GM18870 (cell line): ENCODE results near the gene RBM22.

Experiments
- ATAC-seq: cut with Tn5 transposase; IDR thresholded peaks from one replicate; pipeline ENCODE4 v1.9.1; 2021; ENCODE audit warnings: moderate library complexity; ENCODE audit not compliant: unreplicated experiment

Gene RBM22

GRCh38 chr5:150672884-150673275 is 28.0 kb downstream of the RBM22 start:
- ATAC-seq: no peak

GRCh38 chr5:150672237-150672883 is 28.5 kb downstream of the RBM22 start:
- no peak for ATAC-seq

GRCh38 chr5:150671509-150672236 is 29.2 kb downstream of the RBM22 start:
- ATAC-seq: no peak

- no peak for ATAC-seq
These were observed 29.9 kb downstream of the RBM22 start for GRCh38 chr5:150670948-150671310.

- ATAC-seq: no peak
These were observed 30.5 kb downstream of the RBM22 start for GRCh38 chr5:150670275-150670947.

GRCh38 chr5:150665044-150665443 is 35.8 kb downstream of the RBM22 start:
- ATAC-seq: no peak

- ATAC-seq: no peak
These were observed 36.9 kb downstream of the RBM22 start for GRCh38 chr5:150663936-150664335.

GRCh38 chr5:150662731-150663516 is 37.9 kb downstream of the RBM22 start:
- ATAC-seq: no peak

- ATAC-seq: no peak
These were observed 38.9 kb downstream of the RBM22 start for GRCh38 chr5:150661821-150662596.

- ATAC-seq: no peak
These were observed 39.8 kb downstream of the RBM22 start, which contains the start of gene MYOZ3 for GRCh38 chr5:150661086-150661485. Gene MYOZ3 (plus strand): TSS chr5:150661251. CDS start chr5:150662942, 1,691 bp downstream.

- no peak for ATAC-seq
These were observed 40.6 kb downstream of the RBM22 start for GRCh38 chr5:150660108-150660831.

GRCh38 chr5:150659360-150660107 is 41.3 kb downstream of the RBM22 start:
- ATAC-seq: no peak

- ATAC-seq: no peak
These were observed 42.1 kb downstream of the RBM22 start for GRCh38 chr5:150658699-150659265.

GRCh38 chr5:150658121-150658520 is 42.7 kb downstream of the RBM22 start:
- ATAC-seq: no peak

GRCh38 chr5:150656191-150657132 is 44.4 kb downstream of the RBM22 start:
- peak; percentile 50 for ATAC-seq

GRCh38 chr5:150655221-150655620 is 45.6 kb downstream of the RBM22 start:
- no peak for ATAC-seq

GRCh38 chr5:150653762-150654556 is 46.9 kb downstream of the RBM22 start:
- ATAC-seq: no peak
